Loucy (cell line): ENCODE data around the gene MYH14.

ENCODE experiments used
- H2AFZ ChIP-seq: fragments of 200-600 bp; sonication (generic); 2 replicates; pipeline ENCODE4 v1.6.0; 2016; ENCODE audit warnings: antibody characterized with exemption, mild to moderate bottlenecking, low read length, moderate library complexity
- H3F3A ChIP-seq: fragments of 200-600 bp; 2 replicates; pipeline ENCODE4 v1.6.0; 2016; ENCODE audit warnings: antibody characterized with exemption, low read depth, mild to moderate bottlenecking
- H3K27me3 ChIP-seq: fragments of 200-600 bp; sonication (generic); 2 replicates; pipeline ENCODE4 v1.6.1; 2014; ENCODE audit warnings: low read length, mild to moderate bottlenecking; ENCODE audit not compliant: insufficient read depth, poor library complexity, severe bottlenecking
- H3K36me3 ChIP-seq: fragments of 200-600 bp; sonication (generic); 2 replicates; pipeline ENCODE4 v1.6.1; 2016; ENCODE audit warnings: low read length; ENCODE audit not compliant: insufficient read depth
- H3K4me1 ChIP-seq: fragments of 200-600 bp; sonication (generic); 2 replicates; pipeline ENCODE4 v1.5.1; 2014; ENCODE audit warnings: low read length, mild to moderate bottlenecking; ENCODE audit not compliant: insufficient read depth, poor library complexity, severe bottlenecking
- H3K4me2 ChIP-seq: fragments of 200-600 bp; sonication (generic); 2 replicates; pipeline ENCODE4 v1.6.0; 2014; ENCODE audit warnings: antibody characterized with exemption, low read length, low read depth, mild to moderate bottlenecking; ENCODE audit not compliant: poor library complexity, severe bottlenecking
- H3K4me3 ChIP-seq: fragments of 200-600 bp; sonication (generic); 2 replicates; pipeline ENCODE4 v1.5.1; 2014; ENCODE audit warnings: low read length, mild to moderate bottlenecking, mixed read lengths; ENCODE audit not compliant: poor library complexity, severe bottlenecking
- H3K79me2 ChIP-seq: fragments of 200-600 bp; sonication (generic); 2 replicates; pipeline ENCODE4 v1.6.1; 2014; ENCODE audit warnings: low read length; ENCODE audit not compliant: insufficient read depth
- H3K9ac ChIP-seq: fragments of 200-600 bp; sonication (generic); 2 replicates; pipeline ENCODE4 v1.6.0; 2014; ENCODE audit warnings: mild to moderate bottlenecking, low read depth, low read length, moderate library complexity; ENCODE audit not compliant: poor library complexity, severe bottlenecking
- H3K9me2 ChIP-seq: fragments of 200-600 bp; sonication (generic); replicated peaks from 2 replicates; pipeline ENCODE4 v1.6.1; 2016; ENCODE audit warnings: low read depth, low read length, mixed read lengths
- H3K9me3 ChIP-seq: fragments of 200-600 bp; sonication (generic); 2 replicates; pipeline ENCODE4 v1.6.1; 2014; ENCODE audit warnings: mild to moderate bottlenecking, antibody characterized with exemption, low read length, low read depth; ENCODE audit not compliant: insufficient read depth
- H4K20me1 ChIP-seq: fragments of 200-600 bp; sonication (generic); 2 replicates; pipeline ENCODE4 v1.6.0; 2014; ENCODE audit warnings: antibody characterized with exemption, low read length, mild to moderate bottlenecking; ENCODE audit not compliant: insufficient read depth, poor library complexity, severe bottlenecking
- EZH2phosphoT487 ChIP-seq: fragments of 200-600 bp; IDR thresholded peaks from 2 replicates; pipeline ENCODE4 v1.6.1; 2018; ENCODE audit warnings: antibody characterized with exemption, mild to moderate bottlenecking, moderate library complexity, borderline replicate concordance
- TF ChIP-seq, protein P1 (sequence below): fragments of 200-600 bp; sonication (generic); conservative IDR thresholded peaks from 2 replicates; pipeline ENCODE4 v1.5.1; 2014; ENCODE audit warnings: mild to moderate bottlenecking, antibody characterized with exemption, low read length

The MYH14 gene

DNA sequence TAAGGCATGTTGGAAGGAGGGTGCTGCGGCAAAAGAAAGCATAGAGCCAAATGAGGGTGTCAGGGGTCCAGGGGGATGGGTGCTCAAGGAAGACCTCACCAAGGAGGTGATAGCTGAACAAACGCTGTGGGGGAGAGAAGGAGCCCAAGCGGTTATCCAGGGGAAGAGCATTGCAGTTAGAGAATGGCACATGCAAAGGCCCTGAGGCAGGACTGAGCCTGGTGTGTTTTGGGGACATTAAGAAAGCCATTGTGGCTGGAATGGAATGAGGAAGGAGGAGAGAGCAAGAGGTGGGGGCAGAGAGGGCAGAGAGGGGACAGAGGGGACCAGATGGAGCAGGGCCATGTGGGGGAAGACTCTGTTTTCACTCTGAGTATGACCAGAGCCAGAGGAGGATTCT, 6.1 kb upstream of the MYH14 start:
- Histone ChIP-seq H3K9me2 (no peaks in the 10 kb centered on the region), H2AFZ (no peak overlapping the region), H4K20me1 (no peaks in the 10 kb centered on the region), H3K79me2 (no peaks in the 10 kb centered on the region), H3K4me2 (no peak overlapping the region), H3K27me3 (no peaks in the 10 kb centered on the region), H3F3A (no peaks in the 10 kb centered on the region), H3K4me1 (no peaks in the 10 kb centered on the region), H3K4me3 (no peak overlapping the region), H3K36me3 (no peaks in the 10 kb centered on the region), H3K9me3 (no peaks in the 10 kb centered on the region), H3K9ac (no peak overlapping the region)
- TF ChIP-seq, protein P1, sequence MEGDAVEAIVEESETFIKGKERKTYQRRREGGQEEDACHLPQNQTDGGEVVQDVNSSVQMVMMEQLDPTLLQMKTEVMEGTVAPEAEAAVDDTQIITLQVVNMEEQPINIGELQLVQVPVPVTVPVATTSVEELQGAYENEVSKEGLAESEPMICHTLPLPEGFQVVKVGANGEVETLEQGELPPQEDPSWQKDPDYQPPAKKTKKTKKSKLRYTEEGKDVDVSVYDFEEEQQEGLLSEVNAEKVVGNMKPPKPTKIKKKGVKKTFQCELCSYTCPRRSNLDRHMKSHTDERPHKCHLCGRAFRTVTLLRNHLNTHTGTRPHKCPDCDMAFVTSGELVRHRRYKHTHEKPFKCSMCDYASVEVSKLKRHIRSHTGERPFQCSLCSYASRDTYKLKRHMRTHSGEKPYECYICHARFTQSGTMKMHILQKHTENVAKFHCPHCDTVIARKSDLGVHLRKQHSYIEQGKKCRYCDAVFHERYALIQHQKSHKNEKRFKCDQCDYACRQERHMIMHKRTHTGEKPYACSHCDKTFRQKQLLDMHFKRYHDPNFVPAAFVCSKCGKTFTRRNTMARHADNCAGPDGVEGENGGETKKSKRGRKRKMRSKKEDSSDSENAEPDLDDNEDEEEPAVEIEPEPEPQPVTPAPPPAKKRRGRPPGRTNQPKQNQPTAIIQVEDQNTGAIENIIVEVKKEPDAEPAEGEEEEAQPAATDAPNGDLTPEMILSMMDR, result no peak
- TF ChIP-seq EZH2phosphoT487, result no peak

DNA sequence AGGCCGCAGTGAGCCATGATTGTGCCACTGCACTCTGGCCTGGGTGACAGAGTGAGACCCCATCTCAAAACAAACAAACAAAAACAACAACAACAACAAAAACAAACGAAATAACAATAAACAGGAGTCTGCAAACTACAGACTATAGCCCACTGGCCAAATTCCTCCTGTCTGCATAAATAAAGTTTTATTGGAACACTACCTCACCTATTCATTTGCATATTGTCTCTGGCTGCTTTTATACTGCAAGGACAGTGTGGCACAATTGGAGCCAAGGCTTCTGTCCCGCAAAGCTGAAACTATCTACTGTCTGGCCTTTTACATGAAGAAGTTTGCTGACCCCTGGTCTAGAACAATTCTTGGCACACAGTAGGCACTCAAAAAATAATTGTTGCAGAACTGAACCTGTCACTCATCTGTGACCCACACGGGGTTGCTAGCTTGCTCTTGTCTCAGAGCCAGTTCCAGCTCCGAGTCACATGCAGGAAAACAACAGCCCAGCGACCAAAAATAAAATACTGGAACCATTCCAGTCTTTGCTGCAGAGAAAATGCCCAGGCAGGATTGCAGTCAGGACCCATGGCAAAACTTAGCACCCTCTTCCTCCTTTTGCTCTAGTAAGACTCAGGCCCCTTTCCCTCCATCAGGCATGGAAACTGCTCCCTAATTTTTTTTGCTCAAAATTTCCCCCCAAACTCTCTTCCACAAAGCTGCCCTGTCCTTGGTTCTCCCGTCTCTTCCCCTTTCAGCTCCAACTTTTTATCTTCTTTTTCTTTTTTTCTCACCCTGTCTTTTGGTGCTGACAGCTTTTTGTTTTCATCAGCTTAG, 4.8 kb upstream of the MYH14 start:
- Histone ChIP-seq H3K4me3 (no peak overlapping the region), H3K4me2 (no peak overlapping the region), H3K36me3 (no peaks in the 10 kb centered on the region), H3K27me3 (no peaks in the 10 kb centered on the region), H2AFZ (no peak overlapping the region), H3F3A (no peaks in the 10 kb centered on the region), H3K79me2 (no peaks in the 10 kb centered on the region), H3K4me1 (no peaks in the 10 kb centered on the region), H3K9ac (no peak overlapping the region), H3K9me3 (no peaks in the 10 kb centered on the region), H4K20me1 (no peaks in the 10 kb centered on the region), H3K9me2 (no peaks in the 10 kb centered on the region)
- TF ChIP-seq, protein P1, result no peak
- no peak for TF ChIP-seq EZH2phosphoT487

DNA sequence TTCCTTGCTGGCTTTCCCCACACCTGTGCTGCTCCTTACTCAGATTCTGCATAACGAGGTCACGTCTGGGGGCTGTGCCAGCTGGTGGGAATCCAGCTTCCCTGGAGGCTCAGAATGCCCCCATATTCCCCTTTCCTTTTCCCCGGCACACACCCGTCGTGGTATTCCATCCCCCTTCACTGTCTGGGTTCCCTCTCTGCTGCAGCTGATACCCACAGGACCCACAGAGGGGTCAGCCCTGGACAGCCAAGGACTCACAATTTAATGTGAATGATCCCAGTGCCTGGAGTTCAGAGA, 4.2 kb upstream of the MYH14 start:
- Histone ChIP-seq H3K27me3 (no peaks in the 10 kb centered on the region), H3K4me3 (no peak overlapping the region), H4K20me1 (no peaks in the 10 kb centered on the region), H3K9ac (no peak overlapping the region), H3K36me3 (no peaks in the 10 kb centered on the region), H3K9me3 (no peaks in the 10 kb centered on the region), H3K4me2 (no peak overlapping the region), H3K4me1 (no peaks in the 10 kb centered on the region), H3K9me2 (no peaks in the 10 kb centered on the region), H3F3A (no peaks in the 10 kb centered on the region), H2AFZ (no peak overlapping the region), H3K79me2 (no peaks in the 10 kb centered on the region)
- TF ChIP-seq, protein P1, result no peak
- no peak for TF ChIP-seq EZH2phosphoT487
